WTC11 (cell line): ENCODE data around the gene ZFYVE28. TPM values are rescaled to one million over a fixed set of nuclear protein-coding genes. Genes with fewer than 3 reads are reported as not detected.

ENCODE experiments used
- ATAC-seq: fragments of 200-7000 bp; cut with Tn5 transposase; 2 replicates; pipeline ENCODE4 v1.10.0; 2021; ENCODE audit warnings: mild to moderate bottlenecking, moderate library complexity
- CTCF ChIA-PET: fragments of 300-600 bp; sonication (Branson Sonifier 250); formaldehyde crosslinking; loops from one replicate; lab custom pipeline; 2021; ENCODE audit warnings: antibody characterized with exemption; lab: Charles Lee
- POLR2A ChIA-PET: fragments of 350-600 bp; sonication (Branson Sonifier 250); formaldehyde crosslinking; loops from one replicate; lab custom pipeline; 2021; ENCODE audit warnings: antibody characterized with exemption; lab: Charles Lee
- DNase-seq: peaks from one replicate; pipeline ENCODE4 v3.0.0; 2021; ENCODE audit warnings: low spot score
- H3K27ac Mint-ChIP-seq: 2 replicates; pipeline ENCODE4 v1.8.0; 2021; ENCODE audit warnings: mixed read lengths
- H3K27me3 Mint-ChIP-seq: 2 replicates; pipeline ENCODE4 v1.8.0; 2021; ENCODE audit warnings: low read depth, mild to moderate bottlenecking, moderate library complexity, mixed read lengths
- H3K36me3 Mint-ChIP-seq: 2 replicates; pipeline ENCODE4 v1.8.0; 2021; ENCODE audit warnings: mixed read lengths
- H3K4me1 Mint-ChIP-seq: 2 replicates; pipeline ENCODE4 v1.8.0; 2022; ENCODE audit warnings: mixed read lengths
- H3K4me3 Mint-ChIP-seq: 2 replicates; pipeline ENCODE4 v1.8.0; 2021; ENCODE audit warnings: mild to moderate bottlenecking, moderate library complexity, mixed read lengths
- H3K9me3 Mint-ChIP-seq: 2 replicates; pipeline ENCODE4 v1.8.0; 2021; ENCODE audit warnings: mixed read lengths
- ATF2 ChIP-seq: sonication (generic); formaldehyde crosslinking; IDR thresholded peaks from 2 replicates; pipeline ENCODE4 v1.8.1; 2022; ENCODE audit warnings: low read depth, missing genetic modification reagents, borderline replicate concordance
- E2F4 ChIP-seq: sonication (generic); formaldehyde crosslinking; IDR thresholded peaks from 2 replicates; pipeline ENCODE4 v1.8.1; 2022; ENCODE audit warnings: low read depth, mild to moderate bottlenecking, moderate library complexity, missing genetic modification reagents, borderline replicate concordance
- ELF4 ChIP-seq: sonication (generic); formaldehyde crosslinking; IDR thresholded peaks from 2 replicates; pipeline ENCODE4 v1.8.1; 2022; ENCODE audit warnings: low read depth, mild to moderate bottlenecking, moderate library complexity, missing genetic modification reagents
- FOXJ3 ChIP-seq: sonication (generic); formaldehyde crosslinking; IDR thresholded peaks from 2 replicates; pipeline ENCODE4 v1.9.0; 2021; ENCODE audit warnings: missing genetic modification reagents, mild to moderate bottlenecking, borderline replicate concordance
- FOXK1 ChIP-seq: sonication (generic); formaldehyde crosslinking; IDR thresholded peaks from 2 replicates; pipeline ENCODE4 v1.8.0; 2022; ENCODE audit warnings: mild to moderate bottlenecking, moderate library complexity, missing genetic modification reagents
- FOXP1 ChIP-seq: sonication (generic); formaldehyde crosslinking; IDR thresholded peaks from 2 replicates; pipeline ENCODE4 v1.8.0; 2022; ENCODE audit warnings: missing genetic modification reagents, mild to moderate bottlenecking, moderate library complexity, borderline replicate concordance
- GRHL2 ChIP-seq: fragments of 250-450 bp; sonication (Bioruptor Pico); IDR thresholded peaks from 2 replicates; pipeline ENCODE4 v1.8.0; 2022; ENCODE audit warnings: mild to moderate bottlenecking, moderate library complexity; ENCODE audit not compliant: insufficient replicate concordance, severe bottlenecking
- IRF1 ChIP-seq: sonication (generic); formaldehyde crosslinking; IDR thresholded peaks from 2 replicates; pipeline ENCODE4 v1.8.0; 2023; ENCODE audit warnings: missing genetic modification reagents
- NFATC4 ChIP-seq: fragments of 250-450 bp; sonication (Bioruptor Pico); IDR thresholded peaks from 2 replicates; pipeline ENCODE4 v1.9.0; 2021; ENCODE audit warnings: mild to moderate bottlenecking
- NR2C2 ChIP-seq: sonication (generic); formaldehyde crosslinking; IDR thresholded peaks from 2 replicates; pipeline ENCODE4 v1.8.0; 2022; ENCODE audit warnings: mild to moderate bottlenecking, missing genetic modification reagents
- OVOL2 ChIP-seq: fragments of 250-450 bp; sonication (Bioruptor Pico); IDR thresholded peaks from 2 replicates; pipeline ENCODE4 v1.9.0; 2021; ENCODE audit warnings: mild to moderate bottlenecking, borderline replicate concordance
- TCF7 ChIP-seq: sonication (generic); formaldehyde crosslinking; IDR thresholded peaks from 2 replicates; pipeline ENCODE4 v1.8.0; 2022; ENCODE audit warnings: mild to moderate bottlenecking, low read depth, missing genetic modification reagents, moderate library complexity
- TEAD4 ChIP-seq: sonication (generic); formaldehyde crosslinking; IDR thresholded peaks from 2 replicates; pipeline ENCODE4 v1.8.0; 2022; ENCODE audit warnings: mild to moderate bottlenecking, missing genetic modification reagents
- ZNF121 ChIP-seq: sonication (generic); formaldehyde crosslinking; IDR thresholded peaks from 2 replicates; pipeline ENCODE4 v1.8.0; 2023; ENCODE audit warnings: missing genetic modification reagents
- ZNF396 ChIP-seq: fragments of 250-450 bp; sonication (Bioruptor Pico); IDR thresholded peaks from 2 replicates; pipeline ENCODE4 v1.8.0; 2021; ENCODE audit warnings: mild to moderate bottlenecking, moderate library complexity, borderline replicate concordance
- ZNF512 ChIP-seq: sonication (generic); formaldehyde crosslinking; IDR thresholded peaks from 2 replicates; pipeline ENCODE4 v1.8.1; 2022; ENCODE audit warnings: missing genetic modification reagents, borderline replicate concordance
- ZNF671 ChIP-seq: fragments of 250-450 bp; sonication (Bioruptor Pico); IDR thresholded peaks from 2 replicates; pipeline ENCODE4 v1.8.0; 2021; ENCODE audit warnings: mild to moderate bottlenecking
- total RNA-seq: library from RNA; stranded (reverse); gene quantifications from 3 replicates; pipeline ENCODE4 v1.2.3, GENCODE V29; 2021

ZFYVE28 gene
- total RNA-seq, 1 experiment from 2014 or later = 7.8 TPM

GRCh38 chr4:2395038-2395437 is 23.4 kb downstream of the ZFYVE28 start:
- TF ChIP-seq GRHL2 (CRISPR knock-in tag) (no peak), OVOL2 (CRISPR knock-in tag) (no peak), TCF7 (no peak), FOXP1 (no peak), ZNF121 (CRISPR knock-in tag) (no peak), NR2C2 (no peak), TEAD4 (no peak), ZNF396 (CRISPR knock-in tag) (no peak), ELF4 (CRISPR knock-in tag) (no peak), NFATC4 (CRISPR knock-in tag) (no peak), ZNF512 (no peak), E2F4 (CRISPR knock-in tag) (no peak), ZNF671 (no peak), FOXK1 (CRISPR knock-in tag) (no peak), IRF1 (CRISPR knock-in tag) (no peak), FOXJ3 (CRISPR knock-in tag) (no peak)
- ChIA-PET POLR2A (no interaction called here), CTCF (no interaction called here)
- Mint-ChIP-seq H3K4me1 (peaks cover 47% of the 10 kb centered on the region), H3K36me3 (no peaks in the 10 kb centered on the region), H3K4me3 (no peak overlapping the region), H3K27me3 (no peaks in the 10 kb centered on the region; the same call in 1 of the 2 replicates), H3K27ac (no peak overlapping the region), H3K9me3 (0 out of 2 replicates have a peak, but pooled peaks cover under 1% of the 10 kb centered on the region)
- ATAC-seq (no peak), DNase-seq (no peak)

GRCh38 chr4:2394528-2394927 is 23.9 kb downstream of the ZFYVE28 start:
- Mint-ChIP-seq H3K9me3 (no peaks in the 10 kb centered on the region), H3K27ac (no peak overlapping the region), H3K27me3 (no peaks in the 10 kb centered on the region; the same call in 1 of the 2 replicates), H3K4me1 (peaks cover 51% of the 10 kb centered on the region), H3K4me3 (0 out of 2 replicates have a peak overlapping the region, but pooled peaks have one; percentile 5), H3K36me3 (no peaks in the 10 kb centered on the region)
- TF ChIP-seq ATF2 (CRISPR knock-in tag) = no peak
- ChIA-PET POLR2A (interaction anchor here (0.6 kb wide), 1 partner anchor 13 kb away, joined by 3 read pairs; no protein-coding TSS in a partner anchor), CTCF (interaction anchor here (1.7 to 1.9 kb wide), 2 partner anchors 8 to 47 kb away, joined by 9 to 18 read pairs; no protein-coding TSS in a partner anchor)
- ATAC-seq = no peak
- DNase-seq = no peak
